HepG2 (cell line): ENCODE measurements around the gene CRTAC1. TPM values are rescaled to one million over a fixed set of nuclear protein-coding genes. Genes with fewer than 3 reads are reported as not detected.

Experiments
- ATAC-seq: fragments of 200-7000 bp; cut with Tn5 transposase; 3 replicates; pipeline ENCODE4 v1.9.1; 2020; ENCODE audit warnings: mild to moderate bottlenecking, moderate library complexity
- BruUV-seq: library from RNA; stranded (reverse); fragments of 400-500 nt; replicated peaks from 2 replicates; lab custom pipeline; 2021; lab: Mats Ljungman, UMichigan
- CTCF ChIA-PET: fragments of 300-600 bp; formaldehyde crosslinking; extraction: SDS; loops from one replicate; lab custom pipeline; 2021; ENCODE audit warnings: low total read pairs, inconsistent platforms, low intra/inter-chr PET ratio; lab: Yijun Ruan, JAX
- POLR2A ChIA-PET: fragments of 350-600 bp; sonication (Branson Sonifier 250); formaldehyde crosslinking; loops from one replicate; lab custom pipeline; 2020; ENCODE audit warnings: antibody characterized with exemption, inconsistent platforms; lab: Yijun Ruan, JAX
- DNase-seq: peaks from one replicate; pipeline ENCODE4 v3.0.0-alpha.2; 2015; ENCODE audit warnings: low spot score
- FAIRE-seq: peaks from 3 replicates; lab custom pipeline; 2011; peaks lifted over from hg19 to GRCh38; lab: Jason Lieb, UNC
- H2AFZ ChIP-seq: one replicate; pipeline ENCODE4 v1.6.1; 2011; ENCODE audit warnings: low read length, inconsistent platforms
- H3K27ac ChIP-seq: fragments of 300-600 bp; 3 replicates; pipeline ENCODE4 v1.8.0; 2011; ENCODE audit warnings: mixed run types, mild to moderate bottlenecking, mixed read lengths, low read length, inconsistent platforms; ENCODE audit not compliant: insufficient read depth; ENCODE audit errors: extremely low read length
- H3K27me3 ChIP-seq, 2 experiments: fragments of 200-600 bp in 1 of 2; 2 replicates in 1 of 2; 3 replicates in 1 of 2; pipeline versions ENCODE4 v1.6.0 to v1.8.0; 2011; ENCODE audit warnings: low read length in 2 of 2, mild to moderate bottlenecking in 2 of 2, moderate library complexity in 2 of 2, inconsistent platforms in 1 of 2; ENCODE audit not compliant: insufficient read depth in 2 of 2, control insufficient read depth in 1 of 2
- H3K36me3 ChIP-seq, 2 experiments: fragments of 200-600 bp in 1 of 2; replicated peaks in 1 of 2; 2 replicates in 1 of 2; 3 replicates in 1 of 2; pipeline versions ENCODE4 v1.5.1 to v1.8.0; 2011; ENCODE audit warnings: low read length in 2 of 2, inconsistent platforms in 1 of 2; ENCODE audit not compliant: insufficient read depth in 2 of 2, control insufficient read depth in 1 of 2
- H3K4me1 ChIP-seq: 2 replicates; pipeline ENCODE4 v1.5.1; 2012; ENCODE audit warnings: low read length, inconsistent platforms; ENCODE audit not compliant: insufficient read depth
- H3K4me2 ChIP-seq: 2 replicates; pipeline ENCODE4 v1.6.0; 2011; ENCODE audit warnings: low read depth, low read length, inconsistent platforms
- H3K4me3 ChIP-seq, 3 experiments: fragments of 200-600 bp in 1 of 3; sonication (generic), shearing (Covaris generic) in 1 of 3; replicated peaks in 1 of 3; 2 replicates each; pipeline ENCODE4 v1.5.1; 2011 to 2016; ENCODE audit warnings: low read length in 3 of 3, inconsistent platforms in 2 of 3, low read depth in 2 of 3, mild to moderate bottlenecking in 2 of 3, control low read depth in 1 of 3, mixed read lengths in 1 of 3; ENCODE audit not compliant: insufficient read depth in 1 of 3
- H3K79me2 ChIP-seq: one replicate; pipeline ENCODE4 v1.6.1; 2011; ENCODE audit warnings: low read length, inconsistent platforms; ENCODE audit not compliant: insufficient read depth
- H3K9ac ChIP-seq: 2 replicates; pipeline ENCODE4 v1.6.0; 2011; ENCODE audit warnings: mild to moderate bottlenecking, low read depth, low read length, inconsistent platforms; ENCODE audit not compliant: insufficient read depth
- H3K9me3 ChIP-seq: 2 replicates; pipeline ENCODE4 v1.5.1; 2012; ENCODE audit warnings: mild to moderate bottlenecking, low read length
- H4K20me1 ChIP-seq: 2 replicates; pipeline ENCODE4 v1.6.0; 2011; ENCODE audit warnings: inconsistent platforms, mild to moderate bottlenecking, low read length, moderate library complexity; ENCODE audit not compliant: insufficient read depth
- HNRNPH1 ChIP-seq: fragments of 200-400 bp; formaldehyde crosslinking; optimal IDR thresholded peaks from 2 replicates; pipeline ENCODE3; 2017; ENCODE audit warnings: mild to moderate bottlenecking, low read depth, low read length
- MLXIP ChIP-seq: sonication (generic); formaldehyde crosslinking; IDR thresholded peaks from 2 replicates; pipeline ENCODE4 v1.9.0; 2021; ENCODE audit warnings: missing genetic modification reagents, borderline replicate concordance
- SMC3 ChIP-seq: IDR thresholded peaks from 2 replicates; pipeline ENCODE4 v1.6.1; 2011; ENCODE audit warnings: low read length, improper control_type of control experiment
- TCF7L2 ChIP-seq: IDR thresholded peaks from 2 replicates; pipeline ENCODE4 v1.6.1; 2011; ENCODE audit warnings: mild to moderate bottlenecking, low read depth, low read length, moderate library complexity
- TFE3 ChIP-seq: IDR thresholded peaks from 2 replicates; pipeline ENCODE4 v1.6.1; 2016
- WGBS: methylation state at CpG from one replicate; pipeline ENCODE4 v1.1.6; 2017; ENCODE audit warnings: low lambda C conversion rate; 5-methylcytosine and 5-hydroxymethylcytosine counted together
- in situ Hi-C: cut with HindIII; loops from 2 replicates; pipeline ENCODE4 v1.10.0; 2017; ENCODE audit warnings: low pct_unique_long_range_greater_than_20kb; ENCODE audit not compliant: extremely low pct_ligation_motif_present
- intact Hi-C: fragments of 100-400 bp; cut with micrococcal nuclease; formaldehyde crosslinking; loops from one replicate; pipeline ENCODE4 v1.10.0; 2022; ENCODE audit not compliant: unreplicated experiment
- polyA plus RNA-seq, 8 experiments: library from polyadenylated mRNA; depleted of rRNA in 3 of 8; stranded (reverse) in 7 of 8; unstranded in 1 of 8; fragments of >200 nt; fragmentation: Illumina TruSeq in 4 of 8; extraction: Trizol in 4 of 8; gene quantifications; 2 replicates each; pipeline versions ENCODE4 v1.2.1 to v1.2.3, GENCODE V29; 2011 to 2016; ENCODE audit warnings: low read depth in 4 of 8, missing spikeins in 1 of 8, mixed read lengths in 1 of 8; ENCODE audit not compliant: insufficient read depth in 1 of 8
- total RNA-seq, 5 experiments: library from RNA; depleted of rRNA; stranded (reverse); fragments of >200 nt; fragmentation: Illumina TruSeq; extraction: Trizol; gene quantifications; 2 replicates each; pipeline ENCODE4 v1.2.3, GENCODE V29; 2016; ENCODE audit warnings: low read depth in 1 of 5
- TF ChIP-seq, protein P1 (sequence below): sonication (generic); formaldehyde crosslinking; IDR thresholded peaks from 2 replicates; pipeline ENCODE4 v1.5.0; 2020; ENCODE audit warnings: mild to moderate bottlenecking, missing genetic modification reagents

Gene CRTAC1
- total and polyA plus RNA-seq, 2 of the 13 experiments (the other 11 are each of a cell fraction or from before 2014, with no cell fraction given) = not detected

GRCh38 chr10:97940534-97940933 is 89.9 kb downstream of the CRTAC1 start:
- no TSS peak for BruUV-seq
- Histone ChIP-seq H3K27ac (no peak overlapping the region), H3K4me3 (no peak overlapping the region), H3K9me3 (peaks cover 10% of the 10 kb centered on the region), H2AFZ (no peak overlapping the region), H4K20me1 (no peaks in the 10 kb centered on the region), H3K9ac (no peak overlapping the region), H3K4me1 (no peaks in the 10 kb centered on the region), H3K27me3 (peaks cover 2 to 24% of the 10 kb centered on the region in 2 experiments; a peak in 4 of 5 replicates), H3K36me3 (no peaks in the 10 kb centered on the region), H3K4me2 (no peak overlapping the region), H3K79me2 (no peaks in the 10 kb centered on the region)
- in situ Hi-C loops = no loop called here
- WGBS = 0% methylated on average over 3 of the region's 6 CpGs
- intact Hi-C loops = no loop called here
- FAIRE-seq = no peak
- no peak for ATAC-seq
- no peak for DNase-seq
- TF ChIP-seq MLXIP (CRISPR knock-in tag) = no peak
- TF ChIP-seq, protein P1, sequence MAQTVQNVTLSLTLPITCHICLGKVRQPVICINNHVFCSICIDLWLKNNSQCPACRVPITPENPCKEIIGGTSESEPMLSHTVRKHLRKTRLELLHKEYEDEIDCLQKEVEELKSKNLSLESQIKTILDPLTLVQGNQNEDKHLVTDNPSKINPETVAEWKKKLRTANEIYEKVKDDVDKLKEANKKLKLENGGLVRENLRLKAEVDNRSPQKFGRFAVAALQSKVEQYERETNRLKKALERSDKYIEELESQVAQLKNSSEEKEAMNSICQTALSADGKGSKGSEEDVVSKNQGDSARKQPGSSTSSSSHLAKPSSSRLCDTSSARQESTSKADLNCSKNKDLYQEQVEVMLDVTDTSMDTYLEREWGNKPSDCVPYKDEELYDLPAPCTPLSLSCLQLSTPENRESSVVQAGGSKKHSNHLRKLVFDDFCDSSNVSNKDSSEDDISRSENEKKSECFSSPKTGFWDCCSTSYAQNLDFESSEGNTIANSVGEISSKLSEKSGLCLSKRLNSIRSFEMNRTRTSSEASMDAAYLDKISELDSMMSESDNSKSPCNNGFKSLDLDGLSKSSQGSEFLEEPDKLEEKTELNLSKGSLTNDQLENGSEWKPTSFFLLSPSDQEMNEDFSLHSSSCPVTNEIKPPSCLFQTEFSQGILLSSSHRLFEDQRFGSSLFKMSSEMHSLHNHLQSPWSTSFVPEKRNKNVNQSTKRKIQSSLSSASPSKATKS = no peak
- TF ChIP-seq HNRNPH1 = no peak
- TF ChIP-seq TCF7L2 = no peak
- TF ChIP-seq SMC3 = no peak
- TF ChIP-seq TFE3 = no peak
- ChIA-PET CTCF (no interaction called here), POLR2A (no interaction called here)
